ENCODE measurements around the gene CSMD2.

- TF ChIP-seq SP1 (IDR thresholded peaks at IDR 0.05; ENCODE audit: low read depth) (no peak), CTCF (IDR thresholded peaks at IDR 0.05 in 2 of 3, conservative IDR thresholded peaks at IDR 0.05 in 1 of 3; ENCODE audit: borderline replicate concordance in 1 of 3, insufficient read depth in 1 of 3, low read depth in 2 of 3, low read length in 2 of 3) (no peak), POLR2A (IDR thresholded peaks at IDR 0.05; ENCODE audit: borderline replicate concordance, extremely low read depth, insufficient read depth, insufficient read length) (no peak), EZH2 (IDR thresholded peaks at IDR 0.05) (no peak), POLR2AphosphoS5 (IDR thresholded peaks at IDR 0.05; ENCODE audit: low read depth, low read length) (no peak), FOSL1 (IDR thresholded peaks at IDR 0.05; ENCODE audit: low read depth) (no peak), EZH2phosphoT487 (IDR thresholded peaks at IDR 0.05; ENCODE audit: borderline replicate concordance) (no peak), ZBTB33 (IDR thresholded peaks at IDR 0.05; ENCODE audit: extremely low read depth, insufficient replicate concordance, low read length) (no peak), CEBPB (IDR thresholded peaks at IDR 0.05; ENCODE audit: low read depth) (no peak)
Observed at GRCh38 chr1:33726274-33726804, 438.7 kb downstream of the CSMD2 start.
